GM18498 (cell line): ENCODE data around the gene CSF2.
"Not testable (repeated sequence)": the region's sequence is repeated elsewhere in the genome, so short reads cannot be mapped to it uniquely, and the experiment has no call there.

ENCODE experiments used
- ATAC-seq: cut with Tn5 transposase; IDR thresholded peaks from one replicate; pipeline ENCODE4 v1.9.1; 2021; ENCODE audit warnings: mild to moderate bottlenecking, moderate library complexity; ENCODE audit not compliant: unreplicated experiment

The CSF2 gene

GRCh38 chr5:132105688-132106087, 32.1 kb downstream of the CSF2 start:
- ATAC-seq = no peak

- ATAC-seq = not testable (repeated sequence)
These were observed 34.9 kb downstream of the CSF2 start for GRCh38 chr5:132108495-132108894.

DNA sequence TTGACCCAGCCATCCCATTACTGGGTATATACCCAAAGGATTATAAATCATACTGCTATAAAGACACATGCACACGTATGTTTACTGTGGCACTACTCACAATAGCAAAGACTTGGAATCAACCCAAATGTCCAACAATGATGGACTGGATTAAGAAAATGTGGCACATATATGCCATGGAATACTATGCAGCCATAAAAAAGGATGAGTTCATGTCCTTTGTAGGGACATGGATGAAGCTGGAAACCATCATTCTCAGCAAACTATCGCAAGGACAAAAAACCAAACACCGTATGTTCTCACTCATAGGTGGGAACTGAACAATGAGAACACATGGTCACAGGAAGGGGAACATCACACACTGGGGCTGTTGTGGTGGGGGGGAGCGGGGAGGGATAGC, 35.4 kb downstream of the CSF2 start:
- ATAC-seq = not testable (repeated sequence)

DNA sequence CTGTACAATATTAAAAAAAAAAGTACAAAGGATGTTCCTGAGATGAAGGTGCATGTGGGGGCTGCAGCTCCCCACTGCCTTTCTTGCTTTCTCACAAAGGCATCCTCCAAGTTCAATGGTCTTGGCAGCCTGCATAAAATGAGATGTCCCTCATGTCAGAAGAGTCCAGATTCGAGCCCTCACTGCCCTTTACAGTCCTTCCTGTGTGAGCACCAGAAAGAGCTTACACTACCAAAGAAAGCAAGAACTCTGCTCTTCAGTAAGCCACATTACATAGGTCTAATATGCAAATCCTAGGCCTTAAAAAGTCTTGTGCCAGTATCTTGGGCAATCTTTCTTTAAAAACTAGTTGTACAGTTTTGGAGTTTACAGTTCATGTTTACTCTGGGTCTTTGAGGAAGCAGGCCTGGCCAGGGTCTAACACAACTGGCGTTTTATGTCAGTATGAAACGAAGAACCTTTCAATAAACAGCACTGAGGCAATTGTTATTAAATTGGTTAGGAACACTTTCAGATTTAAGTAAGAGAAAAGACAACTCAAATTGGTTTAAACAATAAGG, 36.0 kb downstream of the CSF2 start:
- ATAC-seq = no peak

GRCh38 chr5:132110195-132110594, 36.6 kb downstream of the CSF2 start:
- no peak for ATAC-seq

DNA sequence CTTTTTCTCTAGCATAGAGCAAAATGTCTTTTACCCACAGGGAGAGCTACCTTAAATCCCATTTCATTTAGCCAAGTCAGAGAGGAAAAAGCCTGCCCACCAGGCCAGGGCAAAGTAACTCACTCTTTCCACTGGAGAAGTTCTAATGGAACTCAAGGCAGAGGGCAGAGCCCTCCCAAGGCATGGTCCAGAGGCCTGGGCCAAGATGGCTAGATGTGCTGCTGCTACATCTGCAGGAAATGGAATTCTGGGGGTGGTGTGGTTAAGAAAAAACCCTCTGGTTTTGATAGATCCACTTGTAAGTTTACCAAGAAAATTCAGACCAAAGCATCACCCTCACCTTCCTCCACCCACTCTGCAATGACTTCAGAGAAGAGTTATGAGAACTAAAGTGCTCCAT, 37.3 kb downstream of the CSF2 start:
- ATAC-seq = no peak

DNA sequence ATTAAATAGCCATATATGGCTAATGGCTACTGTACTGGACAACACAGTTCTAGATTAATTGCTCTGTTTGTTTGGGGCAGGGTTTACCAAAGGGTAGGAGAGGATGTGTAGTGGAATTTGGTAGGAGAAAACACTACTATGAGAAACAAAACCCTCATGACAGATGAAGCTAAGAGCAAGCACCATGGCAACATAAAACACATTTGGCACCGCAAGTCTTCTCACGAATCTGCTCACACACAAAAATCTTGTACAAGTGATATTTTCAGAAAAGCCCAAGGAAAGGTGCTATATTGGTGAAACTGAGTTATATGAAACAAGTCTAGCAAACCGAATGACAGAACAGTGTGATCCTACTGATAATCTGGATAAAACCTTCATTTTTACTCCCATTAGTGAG, 38.5 kb downstream of the CSF2 start:
- ATAC-seq = no peak

DNA sequence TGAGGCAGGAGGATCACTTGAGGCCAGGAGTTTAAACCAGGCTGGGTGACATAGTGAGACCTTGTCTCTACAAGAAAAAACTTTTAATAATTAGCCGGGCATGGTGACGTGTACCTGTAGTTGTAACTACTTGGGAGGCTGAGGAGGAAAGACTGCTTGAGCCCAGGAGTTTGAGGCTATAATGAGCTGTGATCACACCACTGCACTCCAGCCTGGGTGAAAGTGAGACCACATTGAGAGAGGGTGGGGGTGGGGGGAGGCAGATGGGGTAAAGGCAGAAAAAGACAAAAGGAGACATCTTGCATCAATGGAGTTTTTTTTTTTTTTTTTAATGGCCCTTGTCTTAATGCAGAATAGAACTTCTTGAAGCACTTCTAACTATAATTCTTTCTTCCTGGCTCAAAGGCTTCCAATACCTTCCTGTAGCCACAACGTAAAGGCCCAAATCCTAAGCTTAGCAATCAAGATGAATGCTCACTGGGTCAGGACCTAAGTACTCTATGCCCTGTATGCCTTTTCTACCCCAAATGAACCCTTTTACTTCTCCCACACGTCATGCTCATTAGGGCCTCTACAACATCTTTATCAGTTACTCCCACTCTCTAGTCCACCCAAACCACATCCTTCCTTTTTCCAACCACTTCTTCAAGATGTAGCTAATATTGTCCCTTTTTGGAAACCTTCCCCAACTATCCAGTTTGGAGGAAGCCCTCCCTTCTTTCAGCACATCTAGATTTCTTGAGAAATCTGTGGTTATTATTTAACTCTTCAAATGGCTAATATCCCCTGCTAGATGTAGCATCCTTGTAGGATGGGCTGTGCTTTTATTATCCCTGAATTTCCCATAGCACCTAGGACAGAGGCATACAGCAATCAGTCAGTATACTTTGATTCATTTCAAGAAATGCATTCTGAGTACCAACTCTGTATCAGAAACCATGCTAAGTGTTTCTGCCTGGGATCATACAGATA, 40.8 kb downstream of the CSF2 start:
- no peak for ATAC-seq

DNA sequence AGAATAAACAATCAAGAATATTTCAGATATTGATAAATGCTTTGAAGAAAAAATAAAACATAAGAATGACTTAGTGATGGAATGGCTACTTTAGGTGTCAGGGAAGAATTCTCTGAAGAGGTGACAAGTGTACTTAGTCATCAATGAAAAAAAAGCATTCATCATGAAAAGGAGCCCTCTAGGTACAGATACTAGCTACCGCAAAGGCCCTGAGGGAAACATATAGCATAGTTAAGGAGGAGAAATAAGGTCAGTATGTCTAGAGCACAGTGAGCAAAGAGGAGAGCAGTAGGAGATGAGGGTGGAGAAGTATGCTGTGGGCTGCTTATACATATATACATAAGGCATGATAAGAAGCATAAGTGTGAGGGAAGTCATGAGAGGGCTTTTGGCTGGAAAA, 41.8 kb downstream of the CSF2 start:
- no peak for ATAC-seq

- no peak for ATAC-seq
These were observed 42.5 kb downstream of the CSF2 start for GRCh38 chr5:132116072-132116471.

DNA sequence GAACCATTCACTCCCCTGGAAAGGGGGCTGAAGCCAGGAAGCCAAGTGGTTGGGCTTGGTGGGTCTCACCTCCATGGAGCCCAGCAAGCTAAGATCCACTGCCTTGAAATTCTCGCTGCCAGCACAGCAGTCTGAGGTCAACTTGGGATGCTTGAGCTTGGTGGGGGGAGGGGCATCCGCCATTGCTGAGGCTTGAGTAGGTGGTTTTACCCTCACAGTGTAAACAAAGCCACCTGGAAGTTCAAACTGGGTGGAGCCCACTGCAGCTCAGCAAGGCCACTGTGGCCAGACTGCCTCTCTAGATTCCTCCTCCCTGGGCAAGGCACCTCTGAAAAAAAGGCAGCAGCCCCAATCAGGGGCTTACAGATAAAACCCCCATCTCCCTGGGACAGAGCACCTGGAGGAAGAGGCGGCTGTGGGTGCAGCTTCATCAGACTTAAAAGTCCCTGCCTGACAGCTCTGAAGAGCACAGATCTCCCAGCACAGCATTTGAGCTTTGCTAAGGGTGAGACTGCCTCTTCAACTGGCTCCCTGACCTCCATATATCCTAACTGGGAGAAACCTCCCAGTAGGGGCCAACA, 43.4 kb downstream of the CSF2 start:
- not testable (repeated sequence) for ATAC-seq

- ATAC-seq = not testable (repeated sequence)
These were observed 47.1 kb downstream of the CSF2 start for GRCh38 chr5:132120717-132121116.

- ATAC-seq = not testable (repeated sequence)
These were observed 49.4 kb downstream of the CSF2 start for GRCh38 chr5:132122971-132123370.

- ATAC-seq = not testable (repeated sequence)
These were observed 50.0 kb downstream of the CSF2 start for GRCh38 chr5:132123578-132123977.
